NCI-H2107 (cell line): ENCODE results near the gene S100A7.

Experiments used
- DNase-seq: peaks from one replicate; lab custom pipeline; 2025; lab: John Stamatoyannopoulos, UW

Gene S100A7

GRCh38 chr1:153460551-153460950 is at the start of gene S100A7:
TSS of gene S100A7 (minus strand) at chr1:153460651. CDS start at chr1:153459013, 1,638 bp downstream.
- no peak for DNase-seq

- no peak for DNase-seq
These were observed 49.4 kb upstream of the S100A7 start for GRCh38 chr1:153509729-153510354.

- DNase-seq: no peak
These were observed 48.6 kb upstream of the S100A7 start for GRCh38 chr1:153509036-153509435.

GRCh38 chr1:153507926-153508583 is 47.6 kb upstream of the S100A7 start:
- no peak for DNase-seq

- no peak for DNase-seq
These were observed 46.5 kb upstream of the S100A7 start for GRCh38 chr1:153506831-153507413.

GRCh38 chr1:153506386-153506785 is 45.9 kb upstream of the S100A7 start:
- no peak for DNase-seq

GRCh38 chr1:153505576-153505975 is 45.1 kb upstream of the S100A7 start:
- no peak for DNase-seq

GRCh38 chr1:153503766-153504165 is 43.3 kb upstream of the S100A7 start:
- no peak for DNase-seq

- no peak for DNase-seq
These were observed 38.3 kb upstream of the S100A7 start for GRCh38 chr1:153498746-153499145.

- no peak for DNase-seq
These were observed 35.1 kb upstream of the S100A7 start for GRCh38 chr1:153495536-153495935.

- DNase-seq: peak; percentile 81
These were observed 34.6 kb upstream of the S100A7 start for GRCh38 chr1:153494976-153495535.

- DNase-seq: no peak
These were observed 33.0 kb upstream of the S100A7 start for GRCh38 chr1:153493343-153493960.

- DNase-seq: peak; percentile 91
These were observed 30.0 kb upstream of the S100A7 start for GRCh38 chr1:153490272-153491051.

GRCh38 chr1:153488731-153489130 is 28.3 kb upstream of the S100A7 start:
- DNase-seq: no peak

- no peak for DNase-seq
These were observed 27.3 kb upstream of the S100A7 start for GRCh38 chr1:153487707-153488106.

GRCh38 chr1:153485863-153486262 is 25.4 kb upstream of the S100A7 start:
- DNase-seq: peak; percentile 71

- DNase-seq: peak; percentile 77
These were observed 23.3 kb upstream of the S100A7 start for GRCh38 chr1:153483776-153484175.

- no peak for DNase-seq
These were observed 20.7 kb upstream of the S100A7 start for GRCh38 chr1:153481124-153481523.

- DNase-seq: no peak
These were observed 18.5 kb upstream of the S100A7 start for GRCh38 chr1:153478692-153479618.

GRCh38 chr1:153478047-153478691 is 17.7 kb upstream of the S100A7 start:
- DNase-seq: no peak
